C4-2B (cell line): Measurements from ENCODE around the gene NAP1L4.

ENCODE experiments used
- ZFX ChIP-seq: fragments of 450-650 bp; IDR thresholded peaks from 2 replicates; pipeline ENCODE4 v1.6.1; 2017
- TF ChIP-seq, protein P1 (sequence below): fragments of 450-650 bp; conservative IDR thresholded peaks from 2 replicates; pipeline ENCODE4 v1.5.1; 2017; ENCODE audit warnings: mild to moderate bottlenecking

DNA sequence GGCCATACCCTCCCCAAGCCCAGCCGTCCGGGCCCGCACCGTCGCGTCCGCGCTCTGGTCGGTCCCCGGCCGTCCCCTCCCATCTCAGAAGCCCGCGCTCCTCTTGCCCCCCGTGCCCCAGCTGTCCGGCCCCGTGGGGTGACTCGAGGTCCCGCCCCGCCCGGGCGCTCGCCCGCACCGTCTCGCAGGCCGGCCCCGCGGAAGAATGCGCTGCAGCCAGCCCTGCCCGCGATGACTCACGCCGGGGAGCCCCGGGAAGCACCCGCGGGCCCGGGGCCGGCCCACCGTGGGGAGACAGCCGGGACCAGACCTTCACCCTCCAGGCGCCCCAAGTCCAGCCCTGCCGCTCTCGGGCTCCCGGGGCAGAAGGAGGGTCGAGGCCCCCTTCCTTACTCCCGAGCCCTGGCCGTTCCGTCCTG lies 62.6 kb downstream of the NAP1L4 start:
- TF ChIP-seq, protein P1, sequence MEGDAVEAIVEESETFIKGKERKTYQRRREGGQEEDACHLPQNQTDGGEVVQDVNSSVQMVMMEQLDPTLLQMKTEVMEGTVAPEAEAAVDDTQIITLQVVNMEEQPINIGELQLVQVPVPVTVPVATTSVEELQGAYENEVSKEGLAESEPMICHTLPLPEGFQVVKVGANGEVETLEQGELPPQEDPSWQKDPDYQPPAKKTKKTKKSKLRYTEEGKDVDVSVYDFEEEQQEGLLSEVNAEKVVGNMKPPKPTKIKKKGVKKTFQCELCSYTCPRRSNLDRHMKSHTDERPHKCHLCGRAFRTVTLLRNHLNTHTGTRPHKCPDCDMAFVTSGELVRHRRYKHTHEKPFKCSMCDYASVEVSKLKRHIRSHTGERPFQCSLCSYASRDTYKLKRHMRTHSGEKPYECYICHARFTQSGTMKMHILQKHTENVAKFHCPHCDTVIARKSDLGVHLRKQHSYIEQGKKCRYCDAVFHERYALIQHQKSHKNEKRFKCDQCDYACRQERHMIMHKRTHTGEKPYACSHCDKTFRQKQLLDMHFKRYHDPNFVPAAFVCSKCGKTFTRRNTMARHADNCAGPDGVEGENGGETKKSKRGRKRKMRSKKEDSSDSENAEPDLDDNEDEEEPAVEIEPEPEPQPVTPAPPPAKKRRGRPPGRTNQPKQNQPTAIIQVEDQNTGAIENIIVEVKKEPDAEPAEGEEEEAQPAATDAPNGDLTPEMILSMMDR: no peak
- no peak for TF ChIP-seq ZFX
